Measurements from ENCODE around the gene ANKRD13B. TPM values are rescaled to one million over a fixed set of nuclear protein-coding genes. Genes with fewer than 3 reads are reported as not detected.

ANKRD13B gene
- total and polyA plus RNA-seq, 2 of the 13 experiments (the other 11 are each of a cell fraction or from before 2014, with no cell fraction given) = 1.7 to 1.8 TPM

DNA sequence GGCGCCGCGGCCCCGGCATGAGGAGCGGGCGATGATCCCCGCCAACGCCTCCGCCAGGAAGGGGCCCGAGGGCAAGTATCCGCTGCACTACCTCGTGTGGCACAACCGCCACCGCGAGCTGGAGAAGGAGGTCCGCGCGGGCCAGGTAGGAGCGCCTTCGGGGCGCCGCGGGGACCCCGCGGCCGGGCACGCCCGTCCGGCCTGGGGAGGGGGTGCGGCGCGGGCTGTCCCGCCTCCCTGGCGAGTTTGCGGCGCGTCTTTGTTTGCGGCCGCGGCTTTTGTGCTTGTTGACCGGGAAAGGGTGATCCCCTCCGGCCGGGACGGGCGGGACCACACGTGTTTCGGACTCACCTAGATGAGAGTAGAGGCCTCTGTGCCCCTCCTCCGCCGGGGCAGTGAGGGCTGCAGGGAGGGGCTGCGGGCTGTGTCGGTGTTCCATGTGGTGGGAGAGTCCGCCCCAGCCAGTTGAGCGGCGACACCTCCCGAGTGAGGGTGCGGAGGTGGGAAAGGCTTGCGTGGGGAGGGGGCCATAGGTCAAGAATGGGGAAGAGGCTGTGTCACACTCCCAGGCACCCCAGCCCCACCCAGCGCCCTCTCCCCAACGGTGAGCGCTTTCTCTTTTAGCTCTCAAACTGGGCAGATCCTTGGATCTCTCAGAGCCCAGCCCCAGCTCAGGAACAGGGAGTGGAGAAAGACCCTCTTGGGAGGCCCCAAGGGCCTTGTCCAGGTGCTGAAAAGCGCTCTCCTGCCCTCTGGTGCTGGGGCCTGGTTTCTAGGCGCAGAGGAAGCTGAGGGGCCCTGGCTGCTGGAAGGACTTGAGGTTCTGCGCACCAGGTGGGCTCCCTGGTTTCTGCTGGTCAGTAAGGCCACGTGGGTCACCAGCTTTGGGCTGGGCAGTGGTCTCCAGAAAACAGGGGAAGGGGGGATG lies 923 bp downstream of the ANKRD13B start (continued):
- TF ChIP-seq, protein P1, sequence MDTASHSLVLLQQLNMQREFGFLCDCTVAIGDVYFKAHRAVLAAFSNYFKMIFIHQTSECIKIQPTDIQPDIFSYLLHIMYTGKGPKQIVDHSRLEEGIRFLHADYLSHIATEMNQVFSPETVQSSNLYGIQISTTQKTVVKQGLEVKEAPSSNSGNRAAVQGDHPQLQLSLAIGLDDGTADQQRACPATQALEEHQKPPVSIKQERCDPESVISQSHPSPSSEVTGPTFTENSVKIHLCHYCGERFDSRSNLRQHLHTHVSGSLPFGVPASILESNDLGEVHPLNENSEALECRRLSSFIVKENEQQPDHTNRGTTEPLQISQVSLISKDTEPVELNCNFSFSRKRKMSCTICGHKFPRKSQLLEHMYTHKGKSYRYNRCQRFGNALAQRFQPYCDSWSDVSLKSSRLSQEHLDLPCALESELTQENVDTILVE (CRISPR knock-in tag; IDR thresholded peaks at IDR 0.05) = peak; percentile 73
- peak; percentile 31; the same call in 1 of the 2 replicates for TF ChIP-seq ZNF44 (CRISPR knock-in tag; IDR thresholded peaks at IDR 0.05)
- no peak for TF ChIP-seq GTF2F1 (IDR thresholded peaks at IDR 0.05; ENCODE audit: low read length)
- no peak for TF ChIP-seq RBM39 (IDR thresholded peaks at IDR 0.05; ENCODE audit: low read depth, low read length, poor library complexity, severe bottlenecking)
- TF ChIP-seq, protein P2, sequence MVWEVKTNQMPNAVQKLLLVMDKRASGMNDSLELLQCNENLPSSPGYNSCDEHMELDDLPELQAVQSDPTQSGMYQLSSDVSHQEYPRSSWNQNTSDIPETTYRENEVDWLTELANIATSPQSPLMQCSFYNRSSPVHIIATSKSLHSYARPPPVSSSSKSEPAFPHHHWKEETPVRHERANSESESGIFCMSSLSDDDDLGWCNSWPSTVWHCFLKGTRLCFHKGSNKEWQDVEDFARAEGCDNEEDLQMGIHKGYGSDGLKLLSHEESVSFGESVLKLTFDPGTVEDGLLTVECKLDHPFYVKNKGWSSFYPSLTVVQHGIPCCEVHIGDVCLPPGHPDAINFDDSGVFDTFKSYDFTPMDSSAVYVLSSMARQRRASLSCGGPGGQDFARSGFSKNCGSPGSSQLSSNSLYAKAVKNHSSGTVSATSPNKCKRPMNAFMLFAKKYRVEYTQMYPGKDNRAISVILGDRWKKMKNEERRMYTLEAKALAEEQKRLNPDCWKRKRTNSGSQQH (CRISPR knock-in tag; IDR thresholded peaks at IDR 0.05; ENCODE audit: low read depth) = peak; percentile 71; the same call in 1 of the 2 replicates
- no peak for TF ChIP-seq NFE2L1 (CRISPR knock-in tag; IDR thresholded peaks at IDR 0.05; ENCODE audit: borderline replicate concordance)
- TF ChIP-seq JDP2 (CRISPR knock-in tag; IDR thresholded peaks at IDR 0.05; ENCODE audit: borderline replicate concordance) = no peak
- TF ChIP-seq, protein P3, sequence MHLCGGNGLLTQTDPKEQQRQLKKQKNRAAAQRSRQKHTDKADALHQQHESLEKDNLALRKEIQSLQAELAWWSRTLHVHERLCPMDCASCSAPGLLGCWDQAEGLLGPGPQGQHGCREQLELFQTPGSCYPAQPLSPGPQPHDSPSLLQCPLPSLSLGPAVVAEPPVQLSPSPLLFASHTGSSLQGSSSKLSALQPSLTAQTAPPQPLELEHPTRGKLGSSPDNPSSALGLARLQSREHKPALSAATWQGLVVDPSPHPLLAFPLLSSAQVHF (CRISPR knock-in tag; IDR thresholded peaks at IDR 0.05) = no peak
- TF ChIP-seq PAF1 (CRISPR knock-in tag; IDR thresholded peaks at IDR 0.05) = no peak
- TF ChIP-seq KDM1A (CRISPR knock-in tag; IDR thresholded peaks at IDR 0.05) = no peak
- TF ChIP-seq RBM22 (optimal IDR thresholded peaks at IDR 0.05; ENCODE audit: low read length) = no peak
- TF ChIP-seq ZNF274 (CRISPR knock-in tag; IDR thresholded peaks at IDR 0.05) = 0 out of 2 replicates have a peak, but pooled peaks have one; percentile 55
- peak; percentile 55; the same call in 1 of the 2 replicates for TF ChIP-seq NFE2 (CRISPR knock-in tag; IDR thresholded peaks at IDR 0.05)
- no peak for TF ChIP-seq ZNF781 (CRISPR knock-in tag; IDR thresholded peaks at IDR 0.05; ENCODE audit: borderline replicate concordance, not compliant biosample characterization)
- TF ChIP-seq, protein P4, sequence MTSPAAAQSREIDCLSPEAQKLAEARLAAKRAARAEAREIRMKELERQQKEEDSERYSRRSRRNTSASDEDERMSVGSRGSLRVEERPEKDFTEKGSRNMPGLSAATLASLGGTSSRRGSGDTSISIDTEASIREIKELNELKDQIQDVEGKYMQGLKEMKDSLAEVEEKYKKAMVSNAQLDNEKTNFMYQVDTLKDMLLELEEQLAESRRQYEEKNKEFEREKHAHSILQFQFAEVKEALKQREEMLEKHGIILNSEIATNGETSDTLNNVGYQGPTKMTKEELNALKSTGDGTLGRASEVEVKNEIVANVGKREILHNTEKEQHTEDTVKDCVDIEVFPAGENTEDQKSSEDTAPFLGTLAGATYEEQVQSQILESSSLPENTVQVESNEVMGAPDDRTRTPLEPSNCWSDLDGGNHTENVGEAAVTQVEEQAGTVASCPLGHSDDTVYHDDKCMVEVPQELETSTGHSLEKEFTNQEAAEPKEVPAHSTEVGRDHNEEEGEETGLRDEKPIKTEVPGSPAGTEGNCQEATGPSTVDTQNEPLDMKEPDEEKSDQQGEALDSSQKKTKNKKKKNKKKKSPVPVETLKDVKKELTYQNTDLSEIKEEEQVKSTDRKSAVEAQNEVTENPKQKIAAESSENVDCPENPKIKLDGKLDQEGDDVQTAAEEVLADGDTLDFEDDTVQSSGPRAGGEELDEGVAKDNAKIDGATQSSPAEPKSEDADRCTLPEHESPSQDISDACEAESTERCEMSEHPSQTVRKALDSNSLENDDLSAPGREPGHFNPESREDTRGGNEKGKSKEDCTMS (CRISPR knock-in tag; conservative IDR thresholded peaks at IDR 0.05) = no peak
- TF ChIP-seq SNRNP70 (IDR thresholded peaks at IDR 0.05; ENCODE audit: low read depth, low read length) = no peak
- no peak for TF ChIP-seq SIN3B (IDR thresholded peaks at IDR 0.05; ENCODE audit: low read length)
- no peak for TF ChIP-seq HES4 (CRISPR knock-in tag; IDR thresholded peaks at IDR 0.05; ENCODE audit: borderline replicate concordance)
- TF ChIP-seq, protein P5, sequence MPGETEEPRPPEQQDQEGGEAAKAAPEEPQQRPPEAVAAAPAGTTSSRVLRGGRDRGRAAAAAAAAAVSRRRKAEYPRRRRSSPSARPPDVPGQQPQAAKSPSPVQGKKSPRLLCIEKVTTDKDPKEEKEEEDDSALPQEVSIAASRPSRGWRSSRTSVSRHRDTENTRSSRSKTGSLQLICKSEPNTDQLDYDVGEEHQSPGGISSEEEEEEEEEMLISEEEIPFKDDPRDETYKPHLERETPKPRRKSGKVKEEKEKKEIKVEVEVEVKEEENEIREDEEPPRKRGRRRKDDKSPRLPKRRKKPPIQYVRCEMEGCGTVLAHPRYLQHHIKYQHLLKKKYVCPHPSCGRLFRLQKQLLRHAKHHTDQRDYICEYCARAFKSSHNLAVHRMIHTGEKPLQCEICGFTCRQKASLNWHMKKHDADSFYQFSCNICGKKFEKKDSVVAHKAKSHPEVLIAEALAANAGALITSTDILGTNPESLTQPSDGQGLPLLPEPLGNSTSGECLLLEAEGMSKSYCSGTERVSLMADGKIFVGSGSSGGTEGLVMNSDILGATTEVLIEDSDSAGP (CRISPR knock-in tag; IDR thresholded peaks at IDR 0.05; ENCODE audit: borderline replicate concordance) = peak; percentile 39; the same call in 1 of the 2 replicates
- no peak for TF ChIP-seq YEATS4 (CRISPR knock-in tag; IDR thresholded peaks at IDR 0.05; ENCODE audit: borderline replicate concordance)
- TF ChIP-seq ZFY (CRISPR knock-in tag; IDR thresholded peaks at IDR 0.05) = no peak

Measured in HepG2 (cell line).